AG10803 (cell line): ENCODE results near the gene GPR153.

Experiments used
- DNase-seq: peaks from one replicate; pipeline ENCODE4 v3.0.0; 2010; ENCODE audit warnings: low read depth
- H3K4me3 ChIP-seq: 2 replicates; pipeline ENCODE4 v1.5.1; 2011; ENCODE audit warnings: mild to moderate bottlenecking, low read length, control low read depth
- TF ChIP-seq, protein P1 (sequence below): conservative IDR thresholded peaks from 2 replicates; pipeline ENCODE4 v1.5.1; 2011; ENCODE audit warnings: mild to moderate bottlenecking, low read length, control low read depth, inconsistent platforms

The GPR153 gene

GRCh38 chr1:6294890-6295556, 34.1 kb upstream of the GPR153 start:
- TF ChIP-seq, protein P1, sequence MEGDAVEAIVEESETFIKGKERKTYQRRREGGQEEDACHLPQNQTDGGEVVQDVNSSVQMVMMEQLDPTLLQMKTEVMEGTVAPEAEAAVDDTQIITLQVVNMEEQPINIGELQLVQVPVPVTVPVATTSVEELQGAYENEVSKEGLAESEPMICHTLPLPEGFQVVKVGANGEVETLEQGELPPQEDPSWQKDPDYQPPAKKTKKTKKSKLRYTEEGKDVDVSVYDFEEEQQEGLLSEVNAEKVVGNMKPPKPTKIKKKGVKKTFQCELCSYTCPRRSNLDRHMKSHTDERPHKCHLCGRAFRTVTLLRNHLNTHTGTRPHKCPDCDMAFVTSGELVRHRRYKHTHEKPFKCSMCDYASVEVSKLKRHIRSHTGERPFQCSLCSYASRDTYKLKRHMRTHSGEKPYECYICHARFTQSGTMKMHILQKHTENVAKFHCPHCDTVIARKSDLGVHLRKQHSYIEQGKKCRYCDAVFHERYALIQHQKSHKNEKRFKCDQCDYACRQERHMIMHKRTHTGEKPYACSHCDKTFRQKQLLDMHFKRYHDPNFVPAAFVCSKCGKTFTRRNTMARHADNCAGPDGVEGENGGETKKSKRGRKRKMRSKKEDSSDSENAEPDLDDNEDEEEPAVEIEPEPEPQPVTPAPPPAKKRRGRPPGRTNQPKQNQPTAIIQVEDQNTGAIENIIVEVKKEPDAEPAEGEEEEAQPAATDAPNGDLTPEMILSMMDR, result no peak
- DNase-seq, result no peak
- no peak overlapping the region for H3K4me3 ChIP-seq

- H3K4me3 ChIP-seq, result no peak overlapping the region
- no peak for DNase-seq
- TF ChIP-seq, protein P1, result no peak
Observed at GRCh38 chr1:6294080-6294889, 33.4 kb upstream of the GPR153 start.

DNA sequence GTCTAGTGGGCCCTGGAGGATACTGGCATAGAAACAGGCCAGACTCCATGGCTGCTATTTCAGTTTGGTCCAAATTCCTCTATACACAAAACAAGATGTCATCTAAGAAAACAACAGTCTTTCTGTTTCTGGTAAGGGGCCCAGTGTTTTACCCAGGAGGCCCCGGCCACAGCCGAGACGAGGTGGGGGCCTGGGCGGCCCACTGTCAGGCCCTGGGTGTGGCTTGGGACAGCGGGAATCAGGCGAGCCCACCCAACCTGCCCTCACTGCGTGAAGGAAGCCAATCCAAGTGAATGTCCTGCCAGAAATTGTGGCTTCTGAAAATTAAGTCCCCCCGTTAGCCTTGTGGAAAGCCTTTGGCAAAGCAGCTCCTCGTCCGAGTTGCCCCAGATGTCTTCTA, 31.2 kb upstream of the GPR153 start:
- TF ChIP-seq, protein P1, result no peak
- DNase-seq, result no peak
- H3K4me3 ChIP-seq, result no peak overlapping the region

GRCh38 chr1:6288665-6289064, 27.8 kb upstream of the GPR153 start:
- H3K4me3 ChIP-seq, result no peak overlapping the region
- TF ChIP-seq, protein P1, result no peak

GRCh38 chr1:6288026-6288425, 27.1 kb upstream of the GPR153 start:
- TF ChIP-seq, protein P1, result no peak
- no peak for DNase-seq
- H3K4me3 ChIP-seq, result no peak overlapping the region

More at GRCh38 chr1:6288665-6289064, 27.8 kb upstream of the GPR153 start:
- no peak for DNase-seq

- peak; percentile 33 for DNase-seq
- TF ChIP-seq, protein P1, result no peak
- H3K4me3 ChIP-seq, result no peak overlapping the region
Observed at GRCh38 chr1:6287431-6287886, 26.6 kb upstream of the GPR153 start.

- H3K4me3 ChIP-seq, result no peak overlapping the region
- no peak for DNase-seq
- TF ChIP-seq, protein P1, result no peak
Observed at GRCh38 chr1:6287029-6287428, 26.1 kb upstream of the GPR153 start.
